Occipital lobe (tissue), 2 donors: Measurements from ENCODE around the gene PET117. TPM values are rescaled to one million over a fixed set of nuclear protein-coding genes. Genes with fewer than 3 reads are reported as not detected.
"Not testable (repeated sequence)": the region's sequence is repeated elsewhere in the genome, so short reads cannot be mapped to it uniquely, and the experiment has no call there.

Experiments used
- DNase-seq: peaks from one replicate; lab custom pipeline; 2025; lab: John Stamatoyannopoulos, UW
- total RNA-seq: library from RNA; depleted of rRNA; stranded (reverse); fragments of >200 nt; gene quantifications from one replicate; pipeline ENCODE4 v1.2.3, GENCODE V29; 2014

Gene PET117
- total RNA-seq = 12.9 TPM

DNA sequence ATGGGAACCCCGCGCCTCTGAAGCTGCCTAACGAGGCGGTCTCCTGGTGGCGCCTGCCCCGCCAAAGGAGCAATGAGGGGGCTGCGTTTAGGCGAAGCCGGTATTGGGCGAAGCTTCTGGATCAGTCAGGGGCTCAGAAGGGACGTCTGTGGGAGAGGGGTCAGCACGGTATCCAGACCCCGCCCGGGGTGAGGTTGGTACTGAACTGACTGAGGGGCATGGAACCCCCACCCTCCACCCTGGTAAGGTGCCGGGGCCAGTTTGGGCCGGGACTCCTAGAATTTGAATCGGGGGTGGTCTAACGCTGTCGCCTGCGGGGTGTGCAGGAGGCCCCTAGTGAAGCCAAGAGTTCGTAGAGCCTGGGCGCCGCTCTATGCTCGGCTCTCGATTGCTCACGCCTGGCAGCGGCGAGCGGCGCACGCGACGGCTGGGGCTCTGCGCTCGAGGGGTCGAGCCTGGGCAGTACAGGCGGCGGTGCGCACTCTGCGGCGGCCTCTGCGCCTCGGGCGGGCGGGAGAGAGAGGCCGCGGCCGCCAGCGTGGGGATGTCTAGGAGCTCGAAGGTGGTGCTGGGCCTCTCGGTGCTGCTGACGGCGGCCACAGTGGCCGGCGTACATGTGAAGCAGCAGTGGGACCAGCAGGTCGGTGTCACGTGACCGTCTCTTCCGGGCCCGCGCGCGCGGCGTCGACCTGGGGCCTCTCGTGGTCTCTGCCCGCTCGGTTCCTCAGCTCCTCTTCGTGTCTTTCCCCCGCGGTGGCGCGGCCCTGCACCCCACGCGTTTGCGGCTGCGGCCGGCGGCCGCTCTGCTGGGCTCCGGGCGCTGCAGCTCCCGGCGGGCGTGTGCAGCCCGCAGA is at the start of gene PET117, which contains the start of gene KAT14:
TSS of gene PET117 (plus strand) at position 452 of the 854 bp plus-strand sequence. CDS start at position 545, 93 bp downstream.
TSS of gene KAT14 (plus strand) at position 452 of the 854 bp plus-strand sequence. CDS start 4,798 bp downstream, outside the sequence.
- DNase-seq = peak; percentile 89

GRCh38 chr20:18088298-18088697 is 49.4 kb upstream of the PET117 start:
- not testable (repeated sequence) for DNase-seq

DNA sequence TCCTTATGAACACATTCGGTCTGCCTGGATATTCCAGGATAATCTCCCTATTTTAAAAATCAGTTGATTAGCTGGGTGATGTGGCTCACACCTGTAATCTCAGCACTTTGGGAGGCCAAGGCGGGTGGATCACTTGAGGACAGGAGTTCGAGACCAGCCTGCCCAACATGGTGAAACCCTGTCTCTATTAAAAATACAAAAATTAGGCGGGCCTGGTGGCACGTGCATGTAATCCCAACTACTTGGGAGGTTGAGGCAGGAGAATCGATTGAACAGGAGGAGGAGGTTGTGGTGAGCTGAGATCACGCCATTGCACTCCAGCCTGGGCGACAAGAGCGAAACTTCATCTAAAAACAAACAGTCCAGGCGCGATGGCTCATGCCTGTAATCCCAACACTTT is 48.8 kb upstream of the PET117 start:
- not testable (repeated sequence) for DNase-seq

- no peak for DNase-seq
Observed at GRCh38 chr20:18090044-18090443, 47.6 kb upstream of the PET117 start.

DNA sequence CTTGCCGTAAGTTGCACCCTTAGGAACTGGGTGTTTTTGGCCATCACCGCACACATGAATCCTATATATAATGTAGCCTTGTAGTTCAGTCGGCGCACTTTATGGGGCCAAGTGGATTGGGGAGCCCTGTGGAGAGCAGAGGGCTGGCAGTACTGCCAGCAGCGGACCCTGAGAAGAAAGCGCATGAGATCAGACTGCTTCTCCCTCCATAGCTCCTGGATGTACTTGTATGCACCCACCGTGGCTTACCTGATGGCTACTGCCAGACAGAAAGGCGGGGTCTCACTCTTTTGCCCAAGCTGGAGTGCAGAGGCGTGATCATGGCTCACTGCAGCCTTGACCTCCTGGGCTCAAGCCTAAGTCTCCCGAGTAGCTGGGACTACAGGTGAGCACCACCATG is 47.2 kb upstream of the PET117 start:
- no peak for DNase-seq

- DNase-seq = no peak
Observed at GRCh38 chr20:18091623-18092022, 46.0 kb upstream of the PET117 start.

DNA sequence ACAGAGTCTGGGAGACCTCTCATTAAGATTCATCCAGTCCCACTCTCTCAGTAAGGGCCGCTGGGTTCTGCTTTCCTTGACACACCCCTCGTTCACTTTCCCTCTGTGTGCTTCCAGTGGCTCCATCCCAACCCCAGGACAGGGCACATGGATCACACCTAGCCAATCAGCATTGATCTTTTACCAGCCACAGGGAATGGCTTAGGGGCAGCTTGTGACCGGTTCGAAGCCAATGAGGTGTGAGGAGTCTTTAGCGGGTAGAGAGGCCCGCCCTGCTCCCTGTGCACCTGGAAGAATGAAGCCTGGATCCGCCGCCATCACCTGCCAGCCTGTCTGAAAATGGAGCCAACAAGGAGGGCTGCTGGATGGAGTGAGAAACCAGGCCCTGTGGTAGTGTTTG is 44.8 kb upstream of the PET117 start:
- DNase-seq = no peak

GRCh38 chr20:18093388-18093787 is 44.3 kb upstream of the PET117 start:
- DNase-seq = no peak

- no peak for DNase-seq
Observed at GRCh38 chr20:18094191-18094590, 43.5 kb upstream of the PET117 start.

DNA sequence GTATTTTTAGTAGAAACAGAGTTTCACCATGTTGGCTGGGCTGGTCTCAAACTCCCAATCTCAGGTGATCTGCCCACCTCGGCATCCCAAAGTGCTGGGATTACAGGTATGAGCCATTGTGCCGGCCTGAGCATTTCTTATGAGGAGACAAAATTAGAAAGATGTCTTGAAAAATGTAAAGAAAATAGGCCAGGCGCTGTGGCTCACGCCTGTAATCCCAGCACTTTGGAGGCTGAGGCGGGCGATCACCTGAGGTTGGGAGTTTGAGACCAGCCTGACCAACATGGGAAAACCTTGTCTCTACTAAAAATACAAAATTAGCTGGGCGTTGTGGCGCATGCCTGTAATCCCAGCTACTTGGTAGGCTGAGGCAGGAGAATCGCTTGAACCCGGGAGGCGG is 37.1 kb upstream of the PET117 start:
- DNase-seq = not testable (repeated sequence)

DNA sequence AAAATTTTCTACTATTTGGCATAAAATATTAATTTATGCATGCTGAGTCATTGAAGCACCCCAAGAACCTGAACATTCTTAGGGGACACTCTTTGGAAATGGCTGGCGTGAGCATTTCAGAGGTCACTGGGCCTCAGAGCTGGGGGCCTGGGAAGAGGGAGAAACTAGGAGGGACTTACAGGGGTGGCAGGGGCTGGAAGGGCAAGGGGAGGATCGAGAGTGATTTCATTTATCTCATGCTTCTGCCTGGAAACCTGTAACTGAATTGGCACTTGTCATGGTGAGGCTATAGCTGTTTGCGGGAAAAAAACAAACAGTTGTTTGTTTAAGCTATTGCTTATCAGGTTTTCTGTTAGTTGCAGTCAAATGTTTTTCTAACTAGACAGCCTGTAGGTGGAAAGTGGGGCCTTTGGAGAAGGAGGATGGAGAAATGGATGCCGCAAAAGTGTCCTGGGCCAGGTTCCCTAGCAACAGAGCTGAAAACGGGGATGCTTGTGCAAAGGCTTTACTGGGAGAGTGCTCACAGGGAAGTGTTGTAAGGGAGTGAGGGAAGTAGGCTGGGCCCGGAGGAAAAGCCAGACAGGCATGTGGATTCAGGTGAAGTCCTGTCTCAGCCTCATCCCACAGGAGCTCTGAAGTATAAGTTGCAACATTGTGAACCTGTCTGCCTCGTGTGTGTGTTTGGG is 36.4 kb upstream of the PET117 start:
- DNase-seq = no peak

DNA sequence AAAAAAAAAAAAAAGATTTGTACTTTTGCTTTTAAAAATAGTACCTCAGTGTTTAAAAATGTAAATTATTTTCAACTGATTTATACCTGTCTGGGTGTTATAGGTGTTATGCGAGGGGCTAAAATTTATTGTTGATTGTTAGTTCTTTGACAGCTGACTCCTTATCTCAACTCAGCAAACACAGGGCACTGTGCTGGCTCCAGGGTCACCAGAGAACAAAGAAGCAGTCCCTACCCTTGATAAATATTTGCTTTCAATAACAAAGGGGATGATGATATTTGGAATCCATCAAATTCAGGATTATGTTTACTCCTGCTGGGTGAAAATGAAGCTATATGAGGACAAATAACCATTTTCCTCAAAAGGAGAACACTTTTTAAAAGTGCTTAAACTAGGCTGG is 34.2 kb upstream of the PET117 start:
- no peak for DNase-seq

DNA sequence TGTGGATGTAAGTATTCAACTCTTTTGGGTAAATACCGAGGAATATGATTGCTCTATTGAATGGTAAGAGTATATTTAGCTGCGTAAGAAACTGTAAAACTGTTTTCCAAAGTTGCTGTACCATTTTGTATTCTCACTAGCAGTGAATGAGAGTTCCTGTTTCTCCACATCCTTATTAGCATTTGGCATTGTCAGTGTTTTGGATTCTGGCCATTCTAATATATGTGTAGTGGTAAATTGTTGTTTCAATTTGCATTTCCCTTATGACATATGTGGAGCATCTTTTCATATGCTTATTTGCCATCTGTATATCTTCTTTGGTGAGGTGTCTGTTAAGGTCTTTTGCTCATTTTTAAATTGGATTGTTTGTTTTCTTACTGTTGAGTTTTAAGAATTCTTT is 29.3 kb upstream of the PET117 start:
- no peak for DNase-seq

DNA sequence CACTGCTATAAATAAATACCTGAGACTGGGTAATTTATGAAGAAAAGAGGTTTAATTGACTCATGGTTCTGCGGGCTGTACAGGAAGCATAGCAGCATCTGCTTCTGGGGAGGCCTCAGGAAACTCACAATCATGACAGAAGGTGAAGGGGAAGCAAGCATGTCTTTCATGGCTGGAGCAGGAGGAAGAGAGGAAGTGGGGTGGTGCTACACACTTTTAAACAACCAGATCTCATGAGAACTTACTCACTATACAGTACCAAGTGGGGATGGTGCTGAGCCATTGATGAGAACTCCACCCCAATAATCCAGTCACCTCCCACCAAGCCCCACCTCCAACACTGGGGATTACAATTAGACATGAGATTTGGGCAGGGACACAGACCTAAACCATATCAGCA is 9.1 kb upstream of the PET117 start:
- DNase-seq = not testable (repeated sequence)

- DNase-seq = no peak
Observed at GRCh38 chr20:18132663-18133062, 5.0 kb upstream of the PET117 start.

DNA sequence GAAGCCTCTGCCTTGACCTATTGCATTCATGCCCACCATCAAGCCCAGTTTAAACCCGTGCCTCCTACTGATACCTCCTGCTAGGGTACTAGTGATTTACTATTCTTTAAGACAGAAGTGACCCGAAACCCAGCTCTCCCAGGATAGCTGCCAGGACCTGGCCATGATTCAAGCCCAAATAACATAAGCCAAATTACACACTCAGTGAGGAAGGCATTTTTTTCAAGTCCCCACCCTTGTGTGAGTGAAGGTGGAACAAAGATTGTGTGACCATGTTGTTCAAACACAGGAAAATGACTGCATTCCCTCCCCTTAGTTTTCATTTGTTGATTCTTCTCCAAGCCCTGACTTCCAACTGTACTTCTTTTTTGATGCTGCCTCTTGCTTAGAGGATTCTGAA is 3.7 kb upstream of the PET117 start:
- no peak for DNase-seq

GRCh38 chr20:18138266-18138582 is 561 bp downstream of the PET117 start:
- DNase-seq = no peak

DNA sequence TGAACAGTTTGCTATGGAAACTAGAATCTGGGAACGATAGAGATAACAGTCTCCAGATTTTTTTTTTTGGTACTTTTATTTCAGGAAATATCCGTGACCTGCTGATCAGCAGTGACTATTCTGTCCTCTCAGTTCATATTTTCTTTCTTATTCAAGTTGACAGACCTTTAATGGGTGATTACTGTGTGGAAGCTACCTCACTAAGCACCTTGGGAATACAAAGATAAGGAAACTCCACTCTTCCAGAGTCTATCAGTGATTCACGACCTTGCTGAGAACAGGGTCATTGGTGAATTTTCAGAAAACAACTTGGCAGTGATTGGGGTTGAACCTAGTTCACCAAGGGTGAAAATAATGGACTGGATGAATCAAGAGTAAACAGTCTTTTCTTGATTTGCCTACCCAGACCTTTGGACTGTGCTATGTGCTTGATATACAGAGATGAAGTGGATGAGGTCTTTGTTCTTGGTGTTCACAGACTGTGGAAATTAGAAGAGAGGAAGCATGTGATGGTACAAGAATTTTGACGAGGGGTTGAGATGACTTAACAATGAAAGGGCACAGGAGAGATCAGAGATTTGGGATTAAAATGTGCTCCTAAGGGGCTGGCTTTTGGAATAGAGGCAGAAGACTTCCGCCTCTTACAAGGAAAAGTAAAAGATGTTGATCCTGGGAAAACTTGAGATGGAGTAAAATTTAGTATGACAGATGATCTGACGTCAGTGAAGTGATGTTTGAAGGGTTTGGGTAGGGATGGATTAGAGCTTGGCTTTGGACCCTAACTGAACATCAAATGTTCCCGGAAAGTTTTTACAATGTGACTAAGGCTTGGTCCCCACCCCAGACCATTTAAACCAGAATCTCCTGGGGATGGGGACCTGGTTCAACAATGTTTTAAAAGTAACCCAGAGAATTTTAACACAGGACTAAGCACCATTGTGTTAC is 1.2 kb downstream of the PET117 start:
- no peak for DNase-seq

GRCh38 chr20:18139832-18140231 is 2.2 kb downstream of the PET117 start:
- DNase-seq = no peak

GRCh38 chr20:18144541-18145099 is 7.0 kb downstream of the PET117 start:
- no peak for DNase-seq

GRCh38 chr20:18154342-18154741 is 16.7 kb downstream of the PET117 start:
- no peak for DNase-seq
